ENCODE results near the gene EPHB6.

The EPHB6 gene

DNA sequence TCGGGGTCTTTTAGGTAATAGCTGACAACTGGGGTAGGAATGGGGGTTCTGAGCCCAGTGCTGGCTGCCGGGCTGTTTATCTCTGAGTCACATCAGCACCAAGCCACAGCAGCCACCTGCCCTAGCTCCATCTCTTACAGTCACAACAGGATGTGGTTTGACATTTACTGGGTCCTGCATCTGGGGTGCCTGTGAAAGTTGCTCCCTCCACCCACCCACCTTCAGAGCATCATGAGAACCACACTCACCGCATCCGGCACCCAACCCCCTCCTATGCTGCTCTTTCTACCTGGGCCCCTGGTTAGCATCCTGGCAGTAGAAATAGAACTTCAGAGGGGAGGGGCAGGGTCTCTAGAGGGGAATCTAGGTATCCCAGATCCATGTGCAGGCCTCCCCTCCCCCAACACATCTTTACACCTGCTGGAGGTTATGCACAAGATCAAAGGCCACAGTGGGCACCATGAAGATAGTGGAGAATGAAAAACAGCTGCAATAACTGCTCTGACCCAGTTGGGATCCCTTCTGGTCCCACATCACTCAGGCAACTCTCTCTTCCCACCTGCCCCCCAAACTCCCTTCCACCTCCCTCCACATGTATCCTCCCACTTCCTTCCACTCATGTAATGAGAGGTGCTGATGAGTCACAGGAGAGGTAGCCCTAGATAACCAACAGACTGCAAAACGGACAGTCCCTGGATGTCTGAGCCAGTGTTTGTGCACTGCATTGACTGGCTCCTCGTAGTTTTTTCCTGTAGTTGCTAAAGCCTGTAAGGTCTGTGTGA lies 45.9 kb upstream of the EPHB6 start:
- no peak for DNase-seq (ENCODE audit: low read depth)
- no peak overlapping the region for H3K4me3 ChIP-seq (ENCODE audit: low read length)

DNA sequence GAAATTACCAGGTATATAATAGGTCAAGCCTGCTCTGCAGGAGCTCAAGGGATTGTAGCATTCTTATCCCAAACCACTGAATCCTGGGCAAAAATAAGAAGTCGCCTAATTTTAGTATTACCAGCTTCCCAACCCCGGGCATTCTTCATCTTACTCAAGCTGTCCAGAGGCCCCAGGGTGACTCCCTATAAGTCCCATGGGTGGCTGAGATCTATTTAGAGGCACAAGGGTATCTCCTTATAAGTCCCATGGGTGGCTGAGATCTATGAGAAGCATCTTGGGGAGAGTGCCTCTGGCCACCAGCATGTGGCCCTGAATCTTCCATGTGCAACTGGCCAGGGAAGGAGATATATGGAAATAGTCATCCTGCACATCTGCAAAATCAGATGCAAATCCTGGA lies 45.2 kb upstream of the EPHB6 start:
- no peak for DNase-seq (ENCODE audit: low read depth)
- no peak overlapping the region for H3K4me3 ChIP-seq (ENCODE audit: low read length)
- TF ChIP-seq, protein P1, sequence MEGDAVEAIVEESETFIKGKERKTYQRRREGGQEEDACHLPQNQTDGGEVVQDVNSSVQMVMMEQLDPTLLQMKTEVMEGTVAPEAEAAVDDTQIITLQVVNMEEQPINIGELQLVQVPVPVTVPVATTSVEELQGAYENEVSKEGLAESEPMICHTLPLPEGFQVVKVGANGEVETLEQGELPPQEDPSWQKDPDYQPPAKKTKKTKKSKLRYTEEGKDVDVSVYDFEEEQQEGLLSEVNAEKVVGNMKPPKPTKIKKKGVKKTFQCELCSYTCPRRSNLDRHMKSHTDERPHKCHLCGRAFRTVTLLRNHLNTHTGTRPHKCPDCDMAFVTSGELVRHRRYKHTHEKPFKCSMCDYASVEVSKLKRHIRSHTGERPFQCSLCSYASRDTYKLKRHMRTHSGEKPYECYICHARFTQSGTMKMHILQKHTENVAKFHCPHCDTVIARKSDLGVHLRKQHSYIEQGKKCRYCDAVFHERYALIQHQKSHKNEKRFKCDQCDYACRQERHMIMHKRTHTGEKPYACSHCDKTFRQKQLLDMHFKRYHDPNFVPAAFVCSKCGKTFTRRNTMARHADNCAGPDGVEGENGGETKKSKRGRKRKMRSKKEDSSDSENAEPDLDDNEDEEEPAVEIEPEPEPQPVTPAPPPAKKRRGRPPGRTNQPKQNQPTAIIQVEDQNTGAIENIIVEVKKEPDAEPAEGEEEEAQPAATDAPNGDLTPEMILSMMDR (conservative IDR thresholded peaks at IDR 0.05; ENCODE audit: low read depth, low read length): no peak

More for the DNA sequence above, 45.9 kb upstream of the EPHB6 start:
- TF ChIP-seq, protein P1 (conservative IDR thresholded peaks at IDR 0.05; ENCODE audit: low read depth, low read length): no peak

DNA sequence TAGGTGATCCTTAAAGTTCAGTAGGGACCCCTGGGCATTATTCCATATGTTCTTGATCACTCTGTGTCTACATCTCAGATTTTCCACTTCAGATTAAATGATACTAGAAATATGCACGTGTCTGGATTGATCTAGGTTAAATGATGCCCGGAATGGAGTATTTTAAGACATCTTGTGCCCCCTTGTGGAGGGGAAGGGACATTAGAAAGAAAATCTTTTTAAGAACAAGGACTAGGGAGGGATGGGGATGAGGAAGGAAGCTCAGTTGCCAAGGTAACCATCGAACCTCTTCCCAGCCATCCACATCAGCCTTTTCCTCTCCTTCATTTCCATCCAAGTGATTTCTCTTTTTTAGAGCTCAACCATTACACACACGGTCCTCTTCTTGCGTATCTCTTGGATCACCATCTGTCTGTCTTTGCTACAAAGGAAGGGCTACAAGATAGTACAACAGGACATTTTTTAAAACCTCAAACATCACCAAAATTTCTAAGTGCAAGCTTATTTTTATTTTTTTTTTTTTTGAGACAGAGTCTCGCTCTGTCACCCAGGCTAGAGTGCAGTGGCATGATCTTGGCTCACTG lies 43.6 kb upstream of the EPHB6 start:
- no peak for DNase-seq (ENCODE audit: low read depth)
- TF ChIP-seq, protein P1 (conservative IDR thresholded peaks at IDR 0.05; ENCODE audit: low read depth, low read length): peak; percentile 68
- H3K4me3 ChIP-seq (ENCODE audit: low read length): no peak overlapping the region

DNA sequence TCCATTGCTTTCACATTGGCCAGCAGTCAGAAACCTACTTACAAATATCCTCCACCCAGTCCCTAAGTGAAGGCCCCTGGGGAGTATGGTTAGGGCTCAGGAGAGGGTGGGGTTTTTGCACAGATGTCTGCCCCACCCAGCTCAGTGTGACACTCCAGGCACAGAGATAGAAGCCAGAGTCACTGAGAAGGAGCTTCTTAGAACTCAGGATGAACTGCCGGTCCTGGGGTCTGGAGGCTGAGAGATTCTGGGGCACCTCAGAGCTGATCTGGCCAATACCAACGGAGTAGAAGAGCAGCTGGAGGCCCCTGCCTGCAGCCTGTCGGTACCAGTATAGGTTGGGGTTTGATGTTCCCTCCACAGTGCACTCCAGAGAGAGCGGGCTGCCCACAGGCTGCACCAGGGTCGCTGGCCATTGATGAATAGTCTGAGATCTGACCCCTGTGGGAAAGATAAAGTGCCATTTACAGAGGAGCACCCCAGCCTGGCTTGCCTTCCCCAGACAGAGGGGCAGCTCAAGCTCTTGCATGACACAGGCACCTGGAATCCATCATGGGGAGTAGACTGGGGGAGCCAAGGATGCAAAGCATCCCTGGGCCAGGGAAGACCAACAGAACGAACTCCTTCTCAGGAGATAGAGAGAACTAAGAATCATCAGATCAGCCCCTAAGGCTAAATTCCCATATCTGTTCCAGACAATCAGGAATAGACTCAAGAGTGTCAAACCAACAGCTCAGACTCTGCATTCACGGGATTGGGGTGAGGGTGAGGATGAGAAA lies 42.2 kb upstream of the EPHB6 start:
- TF ChIP-seq, protein P1 (conservative IDR thresholded peaks at IDR 0.05; ENCODE audit: low read depth, low read length): no peak
- no peak for DNase-seq (ENCODE audit: low read depth)
- H3K4me3 ChIP-seq (ENCODE audit: low read length): no peak overlapping the region

DNA sequence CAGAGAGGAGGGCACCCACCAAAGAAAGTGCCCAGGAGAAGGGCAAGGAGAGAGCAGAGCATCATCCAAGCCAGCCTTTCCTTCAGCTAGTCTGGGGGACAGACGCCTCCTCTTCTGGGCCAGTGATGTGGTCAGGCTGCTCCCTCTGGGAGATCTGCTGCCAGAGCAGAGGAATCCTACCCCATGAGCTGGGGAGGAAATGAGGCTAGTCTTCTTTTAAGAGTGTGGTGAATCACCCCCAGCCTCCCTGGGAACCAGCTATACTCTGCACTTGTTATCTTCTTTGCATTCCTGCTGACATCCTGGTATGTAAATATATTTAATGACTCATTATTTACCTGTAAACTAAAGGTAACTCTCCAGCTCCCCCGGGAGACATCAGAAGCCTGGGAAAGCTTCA lies 41.6 kb upstream of the EPHB6 start:
- TF ChIP-seq, protein P1 (conservative IDR thresholded peaks at IDR 0.05; ENCODE audit: low read depth, low read length): no peak
- DNase-seq (ENCODE audit: low read depth): no peak
- no peak overlapping the region for H3K4me3 ChIP-seq (ENCODE audit: low read length)

DNA sequence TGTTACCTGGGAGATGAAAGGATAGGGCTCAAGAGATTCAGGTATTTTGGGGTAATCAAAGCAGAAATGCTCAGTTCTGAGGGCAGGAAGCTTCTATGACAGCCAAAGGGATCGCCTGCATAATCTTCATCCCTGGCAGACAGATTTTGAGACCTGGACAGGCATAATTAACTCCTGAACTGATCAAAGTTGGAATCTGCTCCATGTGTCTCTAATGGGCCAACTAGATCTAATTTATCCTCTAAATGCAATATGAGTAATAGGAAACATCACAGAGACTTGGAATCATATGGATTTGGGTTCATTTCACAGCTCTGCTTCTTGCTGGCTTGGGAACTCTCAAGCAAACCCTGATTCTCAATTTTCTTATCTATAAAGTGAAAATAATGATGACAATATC lies 41.2 kb upstream of the EPHB6 start:
- TF ChIP-seq, protein P1 (conservative IDR thresholded peaks at IDR 0.05; ENCODE audit: low read depth, low read length): no peak
- no peak overlapping the region for H3K4me3 ChIP-seq (ENCODE audit: low read length)
- DNase-seq (ENCODE audit: low read depth): no peak

All from retinal pigment epithelial cell (primary cell).